Upper lobe of left lung (tissue), 6 donors: ENCODE data around the gene ANAPC2. TPM values are rescaled to one million over a fixed set of nuclear protein-coding genes. Genes with fewer than 3 reads are reported as not detected.

Experiments used
- ATAC-seq, 2 donors: fragments of 200-7000 bp; cut with Tn5 transposase; one replicate each; pipeline ENCODE4 v1.9.1; 2022; ENCODE audit warnings: mild to moderate bottlenecking in 2 of 2, moderate library complexity in 2 of 2; ENCODE audit not compliant: low FRiP score in 2 of 2
- DNase-seq, 2 donors: peaks; one replicate each; pipeline ENCODE4 v3.0.0-alpha.2; 2019 to 2020
- H3K27ac ChIP-seq, 4 donors: fragments of 200-600 bp; sonication (generic); one replicate each; pipeline ENCODE4 v1.5.1; 2016 to 2019
- H3K27me3 ChIP-seq, 4 donors: fragments of 200-600 bp; sonication (generic); one replicate each; pipeline ENCODE4 v1.5.1; 2017 to 2019
- H3K36me3 ChIP-seq, 4 donors: fragments of 200-600 bp; sonication (generic); one replicate each; pipeline ENCODE4 v1.5.1; 2016 to 2019
- H3K4me1 ChIP-seq, 4 donors: fragments of 200-600 bp; sonication (generic); one replicate each; pipeline ENCODE4 v1.5.1; 2018 to 2019
- H3K4me3 ChIP-seq, 4 donors: fragments of 200-600 bp; sonication (generic); one replicate each; pipeline ENCODE4 v1.5.1; 2017 to 2019; ENCODE audit warnings: mild to moderate bottlenecking in 2 of 4, moderate library complexity in 1 of 4
- H3K9me3 ChIP-seq, 4 donors: fragments of 200-600 bp; sonication (generic); one replicate each; pipeline ENCODE4 v1.5.1; 2018 to 2019
- EP300 ChIP-seq, 4 donors: sonication (generic); formaldehyde crosslinking; IDR thresholded peaks; one replicate each; pipeline ENCODE4 v1.5.1; 2017; ENCODE audit warnings: antibody characterized with exemption in 4 of 4, control low read depth in 2 of 4
- POLR2A ChIP-seq, 4 donors: fragments of 450-650 bp; IDR thresholded peaks; one replicate each; pipeline ENCODE4 v1.5.1; 2016 to 2017; ENCODE audit warnings: antibody characterized with exemption in 4 of 4, mild to moderate bottlenecking in 2 of 4
- POLR2AphosphoS5 ChIP-seq, 2 donors: sonication (generic); formaldehyde crosslinking; IDR thresholded peaks; one replicate each; pipeline ENCODE4 v1.5.1; 2017; ENCODE audit warnings: antibody characterized with exemption in 2 of 2
- WGBS, 2 donors: methylation state at CpG; one replicate each; pipeline ENCODE4 v1.1.5; 2017 to 2018; 5-methylcytosine and 5-hydroxymethylcytosine counted together
- total RNA-seq, 6 donors: library from RNA; depleted of rRNA in 4 of 6; stranded (reverse); fragments of >200 nt in 4 of 6; gene quantifications; one replicate each; pipeline versions ENCODE4 v1.1.0 to v1.2.1, GENCODE V29; 2016 to 2021
- TF ChIP-seq, protein P1 (sequence below), 6 experiments: fragments of 450-650 bp in 4 of 6; fragments of 200-600 bp in 2 of 6; sonication (generic) in 2 of 6; IDR thresholded peaks; one replicate each; pipeline ENCODE4 v1.5.1; 2016 to 2019; ENCODE audit warnings: antibody characterized with exemption in 6 of 6
- donor health status: DM: no; HTN: no; CAD: no; lungs with moderate emphysema.
- donor health status: DM: no; HTN: yes; CAD: no; lungs with severe emphysema.

The ANAPC2 gene
- total RNA-seq, 6 donors from 2014 or later = 31.9 to 174 (median 67.3) TPM

DNA sequence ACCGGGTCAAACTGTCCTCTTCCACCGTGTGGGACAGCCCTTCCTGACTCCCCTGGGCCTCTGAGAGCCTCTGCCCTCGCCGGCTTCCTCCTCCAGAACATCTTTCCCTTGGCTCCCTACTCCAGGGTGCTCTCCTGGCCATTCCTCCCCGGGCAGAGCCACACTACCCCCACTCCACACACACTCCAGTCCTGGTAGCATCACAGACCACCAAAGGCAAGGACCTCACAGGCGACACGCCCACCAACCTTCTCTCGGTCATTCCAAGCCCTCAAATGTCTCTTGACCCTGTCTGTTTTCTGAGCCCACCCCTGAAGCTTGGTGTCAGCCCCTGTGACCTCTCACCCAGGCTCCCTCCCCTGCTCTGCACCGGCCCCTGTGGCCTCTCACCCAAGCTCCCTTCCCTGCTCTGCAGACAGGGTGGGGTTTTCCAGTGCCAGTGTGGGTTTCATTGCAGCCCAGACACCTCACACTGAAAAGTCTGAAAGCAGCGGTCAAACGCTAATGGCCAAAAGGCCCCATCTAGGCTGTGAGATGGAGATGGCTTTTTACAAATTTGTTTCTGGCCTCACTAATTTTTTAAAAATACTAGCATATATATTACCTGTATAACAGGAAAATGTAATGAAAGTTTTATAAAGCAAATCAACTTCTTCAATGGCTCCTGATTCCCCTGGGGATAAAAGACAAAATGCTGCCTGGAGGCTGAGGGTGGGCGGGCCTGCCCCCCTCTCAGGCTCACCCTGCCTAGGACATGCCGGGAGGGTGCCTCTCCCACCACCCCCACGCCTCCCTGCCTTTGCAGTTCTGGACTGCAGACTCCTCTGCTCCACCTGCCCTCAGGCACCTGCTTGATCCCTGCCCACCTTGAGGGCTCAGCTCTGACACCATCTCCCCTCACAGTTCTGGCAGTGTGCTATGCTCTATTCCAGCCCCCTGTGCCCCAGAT lies 29.0 kb downstream of the ANAPC2 start:
- ATAC-seq (no peak), DNase-seq (no peak)
- TF ChIP-seq POLR2AphosphoS5 (IDR thresholded peaks at IDR 0.05) (no peak), EP300 (IDR thresholded peaks at IDR 0.05) (no peak)
- TF ChIP-seq, protein P1, sequence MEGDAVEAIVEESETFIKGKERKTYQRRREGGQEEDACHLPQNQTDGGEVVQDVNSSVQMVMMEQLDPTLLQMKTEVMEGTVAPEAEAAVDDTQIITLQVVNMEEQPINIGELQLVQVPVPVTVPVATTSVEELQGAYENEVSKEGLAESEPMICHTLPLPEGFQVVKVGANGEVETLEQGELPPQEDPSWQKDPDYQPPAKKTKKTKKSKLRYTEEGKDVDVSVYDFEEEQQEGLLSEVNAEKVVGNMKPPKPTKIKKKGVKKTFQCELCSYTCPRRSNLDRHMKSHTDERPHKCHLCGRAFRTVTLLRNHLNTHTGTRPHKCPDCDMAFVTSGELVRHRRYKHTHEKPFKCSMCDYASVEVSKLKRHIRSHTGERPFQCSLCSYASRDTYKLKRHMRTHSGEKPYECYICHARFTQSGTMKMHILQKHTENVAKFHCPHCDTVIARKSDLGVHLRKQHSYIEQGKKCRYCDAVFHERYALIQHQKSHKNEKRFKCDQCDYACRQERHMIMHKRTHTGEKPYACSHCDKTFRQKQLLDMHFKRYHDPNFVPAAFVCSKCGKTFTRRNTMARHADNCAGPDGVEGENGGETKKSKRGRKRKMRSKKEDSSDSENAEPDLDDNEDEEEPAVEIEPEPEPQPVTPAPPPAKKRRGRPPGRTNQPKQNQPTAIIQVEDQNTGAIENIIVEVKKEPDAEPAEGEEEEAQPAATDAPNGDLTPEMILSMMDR (IDR thresholded peaks at IDR 0.05) = no peak

DNA sequence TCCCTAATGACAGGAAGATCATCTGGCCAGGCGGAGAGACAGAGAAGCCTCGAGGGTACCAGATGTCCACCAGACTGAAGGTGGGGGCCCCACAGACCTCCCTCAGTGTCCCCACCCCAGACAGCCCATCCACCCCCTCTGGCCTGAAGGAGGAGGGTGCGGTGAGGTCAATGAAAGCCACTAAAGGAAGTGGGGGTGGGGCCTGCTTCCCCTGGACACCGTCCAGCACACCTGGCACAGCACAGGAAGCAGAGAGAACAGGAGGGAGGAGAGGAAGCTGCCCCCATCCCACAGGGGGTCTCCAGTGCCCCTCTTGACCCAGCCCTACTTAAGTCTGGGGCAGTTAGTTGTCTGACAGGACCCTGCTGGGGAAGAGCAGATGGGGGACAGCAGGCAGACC lies 29.7 kb downstream of the ANAPC2 start:
- ATAC-seq (no peak), DNase-seq (no peak)
- Histone ChIP-seq H3K9me3 (no peaks in the 10 kb centered on the region), H3K4me1 (peaks cover 21 to 41% (median 30%) of the 10 kb centered on the region in 4 donors), H3K27me3 (peaks cover 0 to 73% (median 49%) of the 10 kb centered on the region in 4 donors), H3K36me3 (no peaks in the 10 kb centered on the region), H3K27ac (no peak overlapping the region), H3K4me3 (no peak overlapping the region)
- 28 to 42% methylated on average over 2 to 4 of the region's 4 CpGs for WGBS, 2 donors
- TF ChIP-seq, protein P1 (IDR thresholded peaks at IDR 0.05) = no peak
- TF ChIP-seq POLR2AphosphoS5 (IDR thresholded peaks at IDR 0.05) = no peak
- no peak for TF ChIP-seq EP300 (IDR thresholded peaks at IDR 0.05)
- no peak for TF ChIP-seq POLR2A (IDR thresholded peaks at IDR 0.05)

More for the DNA sequence above, 29.0 kb downstream of the ANAPC2 start:
- no peak overlapping the region for H3K4me3 ChIP-seq
- H3K27me3 ChIP-seq = peaks cover 0 to 81% (median 52%) of the 10 kb centered on the region in 4 donors
- H3K4me1 ChIP-seq = peaks cover 21 to 43% (median 30%) of the 10 kb centered on the region in 4 donors
- H3K9me3 ChIP-seq = no peaks in the 10 kb centered on the region
- WGBS, 2 donors = 34 to 37% methylated on average over 14 of the region's 14 CpGs
- no peak overlapping the region for H3K27ac ChIP-seq
- H3K36me3 ChIP-seq = no peaks in the 10 kb centered on the region

DNA sequence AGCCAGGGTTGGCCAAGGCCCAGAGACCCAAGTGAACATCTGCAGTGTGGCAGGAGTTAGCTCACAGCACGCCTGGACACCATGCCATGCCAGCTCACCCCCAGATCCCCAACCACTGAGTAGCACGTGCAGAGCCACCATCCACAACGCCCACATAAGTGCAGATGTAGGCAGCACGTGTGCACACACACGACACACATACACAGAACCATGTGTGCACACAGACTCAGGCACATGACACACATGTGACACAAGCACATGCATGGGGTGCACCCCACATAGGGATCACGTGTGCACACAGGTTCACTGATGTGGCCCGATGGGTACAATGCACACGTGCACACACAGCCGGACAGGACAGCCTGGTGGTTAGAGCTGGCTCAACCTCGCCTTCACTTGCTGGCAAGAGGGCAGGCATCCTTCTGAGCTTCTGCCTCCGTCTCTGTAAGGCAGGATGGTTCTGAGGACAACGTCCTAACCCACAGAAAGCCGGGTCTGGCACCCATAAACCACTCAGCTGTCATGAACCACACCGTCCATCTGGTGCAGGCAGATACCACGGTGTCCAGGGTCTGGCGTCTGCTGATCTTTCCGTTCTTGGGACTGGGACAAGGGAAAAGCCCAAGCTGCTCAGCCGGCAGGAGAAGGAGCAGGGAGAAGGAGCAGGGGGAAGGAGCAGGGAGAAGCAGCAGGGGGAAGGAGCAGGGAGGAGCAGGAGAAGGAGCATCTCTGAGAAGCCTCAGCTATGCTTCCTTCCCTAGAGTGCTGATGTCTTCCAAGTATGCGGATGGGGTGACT lies 30.5 kb downstream of the ANAPC2 start:
- Histone ChIP-seq H3K36me3 (no peaks in the 10 kb centered on the region), H3K27ac (no peak overlapping the region), H3K4me3 (no peak overlapping the region), H3K9me3 (no peaks in the 10 kb centered on the region), H3K4me1 (peaks cover 15 to 33% (median 22%) of the 10 kb centered on the region in 4 donors), H3K27me3 (peaks cover 0 to 65% (median 45%) of the 10 kb centered on the region in 4 donors)
- WGBS, 2 donors = 56 to 75% methylated on average over 7 to 19 of the region's 19 CpGs
- ATAC-seq (no peak), DNase-seq (peak in 1 of 2 donors; percentile 4)
- no peak for TF ChIP-seq EP300 (IDR thresholded peaks at IDR 0.05)
- TF ChIP-seq POLR2AphosphoS5 (IDR thresholded peaks at IDR 0.05) = no peak
- no peak for TF ChIP-seq POLR2A (IDR thresholded peaks at IDR 0.05)
- TF ChIP-seq, protein P1 (IDR thresholded peaks at IDR 0.05) = no peak

DNA sequence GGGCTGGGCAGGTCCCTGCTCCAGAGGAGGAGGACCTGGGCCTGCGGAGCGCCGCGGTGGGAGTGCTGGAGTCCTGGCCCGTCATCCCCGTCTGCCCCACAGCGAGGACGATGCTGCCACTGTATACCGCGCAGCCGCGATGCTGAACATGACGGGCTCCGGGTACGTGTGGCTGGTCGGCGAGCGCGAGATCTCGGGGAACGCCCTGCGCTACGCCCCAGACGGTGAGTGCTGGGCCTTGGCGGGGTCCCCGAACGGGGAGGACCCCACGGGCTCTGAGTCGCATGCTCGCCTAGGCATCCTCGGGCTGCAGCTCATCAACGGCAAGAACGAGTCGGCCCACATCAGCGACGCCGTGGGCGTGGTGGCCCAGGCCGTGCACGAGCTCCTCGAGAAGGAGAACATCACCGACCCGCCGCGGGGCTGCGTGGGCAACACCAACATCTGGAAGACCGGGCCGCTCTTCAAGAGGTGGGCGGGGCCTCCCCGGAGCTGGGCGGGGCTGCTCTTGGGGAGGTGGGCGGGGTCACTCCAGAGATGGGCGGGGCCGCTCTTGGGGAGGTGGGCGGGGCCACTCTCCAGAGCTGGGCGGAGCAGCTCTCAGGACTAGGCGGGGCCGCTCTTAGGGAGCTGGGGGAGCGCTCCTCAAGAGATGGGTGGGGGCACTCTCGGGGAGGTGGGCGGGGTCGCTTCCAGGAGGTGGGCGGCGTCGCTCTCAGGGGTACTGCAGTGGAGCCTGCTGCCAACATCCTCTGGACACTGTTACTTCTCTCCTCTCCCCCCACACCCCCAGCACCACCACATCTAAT lies 31.6 kb downstream of the ANAPC2 start:
- H3K4me1 ChIP-seq = peaks cover 8 to 23% (median 12%) of the 10 kb centered on the region in 4 donors
- H3K9me3 ChIP-seq = no peaks in the 10 kb centered on the region
- no peaks in the 10 kb centered on the region for H3K36me3 ChIP-seq
- ATAC-seq = peak; percentile 47 to 80
- 4 to 8% methylated on average over 23 to 40 of the region's 65 CpGs for WGBS, 2 donors
- H3K27me3 ChIP-seq = peaks cover 0 to 55% (median 36%) of the 10 kb centered on the region in 4 donors
- no peak overlapping the region for H3K27ac ChIP-seq
- DNase-seq = peak; percentile 25 to 89
- peak overlapping the region in 3 of 4 donors; percentile 9 to 30 (median 25) for H3K4me3 ChIP-seq
- TF ChIP-seq POLR2AphosphoS5 (IDR thresholded peaks at IDR 0.05) = no peak
- TF ChIP-seq, protein P1 (IDR thresholded peaks at IDR 0.05) = no peak
- TF ChIP-seq POLR2A (IDR thresholded peaks at IDR 0.05) = no peak
- no peak for TF ChIP-seq EP300 (IDR thresholded peaks at IDR 0.05)
